ENCODE measurements around the gene FHL3.

Gene FHL3

GRCh38 chr1:38014171-38014570 is 8.9 kb upstream of the FHL3 start:
- in situ Hi-C loops (cut with MboI; ENCODE audit: low sequenced_read_pairs, unreplicated experiment): no loop called here
- no peak for DNase-seq (ENCODE audit: low spot score)
- TF ChIP-seq CTCF (IDR thresholded peaks at IDR 0.05; ENCODE audit: borderline replicate concordance, control extremely low read depth, extremely low read depth, insufficient read depth, missing control alignments): no peak

GRCh38 chr1:38013227-38013622 is 7.9 kb upstream of the FHL3 start:
- in situ Hi-C loops (cut with MboI; ENCODE audit: low sequenced_read_pairs, unreplicated experiment): no loop called here
- no peak for TF ChIP-seq CTCF (IDR thresholded peaks at IDR 0.05; ENCODE audit: borderline replicate concordance, control extremely low read depth, extremely low read depth, insufficient read depth, missing control alignments)
- no peak for DNase-seq (ENCODE audit: low spot score)

GRCh38 chr1:38012363-38013226 is 7.3 kb upstream of the FHL3 start, which contains the start of gene UTP11:
Gene UTP11, plus strand, starts transcription at chr1:38012734. Its CDS starts 69 bp downstream, at chr1:38012803.
- peak; percentile 94 for DNase-seq (ENCODE audit: low spot score)
- in situ Hi-C loops (cut with MboI; ENCODE audit: low sequenced_read_pairs, unreplicated experiment): no loop called here
- TF ChIP-seq CTCF (IDR thresholded peaks at IDR 0.05; ENCODE audit: borderline replicate concordance, control extremely low read depth, extremely low read depth, insufficient read depth, missing control alignments): no peak

- in situ Hi-C loops (cut with MboI; ENCODE audit: low sequenced_read_pairs, unreplicated experiment): no loop called here
- TF ChIP-seq CTCF (IDR thresholded peaks at IDR 0.05; ENCODE audit: borderline replicate concordance, control extremely low read depth, extremely low read depth, insufficient read depth, missing control alignments): no peak
- no peak for DNase-seq (ENCODE audit: low spot score)
Observed at GRCh38 chr1:38009841-38010180, 4.5 kb upstream of the FHL3 start.

GRCh38 chr1:38009088-38009840 is 4.0 kb upstream of the FHL3 start:
- in situ Hi-C loops (cut with MboI; ENCODE audit: low sequenced_read_pairs, unreplicated experiment): no loop called here
- no peak for DNase-seq (ENCODE audit: low spot score)
- no peak for TF ChIP-seq CTCF (IDR thresholded peaks at IDR 0.05; ENCODE audit: borderline replicate concordance, control extremely low read depth, extremely low read depth, insufficient read depth, missing control alignments)

GRCh38 chr1:38006008-38006828 is 904 bp upstream of the FHL3 start:
- TF ChIP-seq CTCF (IDR thresholded peaks at IDR 0.05; ENCODE audit: borderline replicate concordance, control extremely low read depth, extremely low read depth, insufficient read depth, missing control alignments): no peak
- DNase-seq (ENCODE audit: low spot score): no peak
- in situ Hi-C loops (cut with MboI; ENCODE audit: low sequenced_read_pairs, unreplicated experiment): no loop called here

Data from GM13976 (cell line).